Activated CD4-positive, alpha-beta T cell treated with anti-CD3 and anti-CD28 coated beads for 48 hours (primary cell): Measurements from ENCODE around the gene DMRTB1.
"Not testable (repeated sequence)": the region's sequence is repeated elsewhere in the genome, so short reads cannot be mapped to it uniquely, and the experiment has no call there.

ENCODE experiments used
- DNase-seq: peaks from one replicate; pipeline ENCODE4 v3.0.0-alpha.2; 2020

The DMRTB1 gene

DNA sequence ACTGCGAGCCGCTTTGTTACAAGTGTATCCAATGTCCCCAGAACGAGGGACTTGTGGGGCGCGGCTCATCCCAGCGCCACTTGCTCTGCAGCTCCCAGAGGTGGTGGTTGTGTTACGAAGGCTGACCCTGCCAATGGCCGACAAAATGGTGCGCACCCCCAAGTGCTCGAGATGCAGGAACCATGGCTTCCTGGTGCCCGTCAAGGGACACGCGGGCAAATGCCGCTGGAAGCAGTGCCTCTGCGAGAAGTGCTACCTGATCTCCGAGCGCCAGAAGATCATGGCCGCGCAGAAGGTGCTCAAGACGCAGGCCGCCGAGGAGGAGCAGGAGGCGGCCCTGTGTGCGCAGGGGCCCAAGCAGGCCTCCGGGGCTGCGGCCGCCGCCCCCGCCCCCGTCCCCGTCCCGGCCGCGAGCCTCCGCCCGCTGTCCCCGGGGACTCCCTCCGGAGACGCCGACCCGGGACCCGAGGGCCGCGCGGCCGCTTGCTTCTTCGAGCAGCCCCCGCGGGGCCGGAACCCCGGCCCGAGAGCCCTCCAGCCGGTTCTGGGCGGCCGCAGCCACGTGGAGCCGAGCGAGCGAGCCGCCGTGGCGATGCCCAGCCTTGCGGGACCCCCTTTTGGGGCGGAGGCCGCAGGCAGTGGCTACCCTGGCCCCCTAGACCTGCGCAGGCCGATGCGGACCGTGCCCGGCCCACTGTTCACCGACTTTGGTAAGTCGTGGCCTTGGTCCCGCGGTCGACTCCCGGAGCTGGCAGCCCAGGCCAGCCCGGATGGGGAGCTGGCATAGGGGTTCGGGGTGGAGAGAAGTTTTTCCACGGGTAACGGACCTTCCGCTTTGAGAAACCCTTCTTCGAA is at the start of gene DMRTB1:
TSS of gene DMRTB1 (plus strand) at position 79 of the 855 bp plus-strand sequence. CDS start at position 134, 55 bp downstream.
- no peak for DNase-seq

DNA sequence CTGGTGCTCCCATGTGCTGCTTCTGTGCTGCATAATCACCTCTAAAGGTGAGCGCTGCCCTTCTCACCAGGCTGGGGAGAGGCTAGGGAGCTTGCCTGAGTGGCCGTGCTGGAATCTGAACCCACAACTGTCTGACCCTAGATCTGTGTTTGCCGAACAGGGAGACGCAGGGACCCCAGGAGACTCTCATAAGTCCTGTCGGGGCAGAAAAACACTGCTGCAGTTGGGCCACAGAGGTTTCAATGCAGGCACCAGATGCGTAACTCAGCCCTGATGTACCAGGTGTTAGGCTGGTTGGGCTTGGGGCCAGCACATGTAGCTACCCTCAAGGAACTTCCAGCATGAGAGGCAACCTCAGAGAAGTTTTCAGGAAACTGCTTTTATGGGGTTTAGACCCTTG is 49.5 kb upstream of the DMRTB1 start:
- DNase-seq: no peak

DNA sequence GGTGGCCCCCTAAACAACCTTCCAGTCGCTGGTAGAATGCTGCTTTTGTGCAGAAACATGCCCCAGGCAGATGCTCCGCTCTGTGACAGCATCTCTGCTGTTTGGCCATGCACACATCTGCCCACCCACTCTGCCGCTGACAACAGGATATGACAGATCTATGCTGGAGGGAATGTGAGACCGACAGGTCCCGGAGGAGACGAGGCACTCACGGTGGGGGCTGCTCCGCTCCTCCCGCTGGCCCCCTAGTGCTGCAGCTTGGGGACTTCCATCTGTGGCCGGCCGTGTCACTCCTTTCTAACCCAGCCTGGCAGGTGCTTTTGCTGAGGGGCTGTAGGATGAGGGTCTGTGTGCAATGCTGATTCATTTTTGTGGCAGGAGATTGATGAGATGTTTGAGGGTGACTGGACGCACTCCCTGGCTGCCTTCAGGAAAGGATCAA is 49.1 kb upstream of the DMRTB1 start:
- peak; percentile 19 for DNase-seq

DNA sequence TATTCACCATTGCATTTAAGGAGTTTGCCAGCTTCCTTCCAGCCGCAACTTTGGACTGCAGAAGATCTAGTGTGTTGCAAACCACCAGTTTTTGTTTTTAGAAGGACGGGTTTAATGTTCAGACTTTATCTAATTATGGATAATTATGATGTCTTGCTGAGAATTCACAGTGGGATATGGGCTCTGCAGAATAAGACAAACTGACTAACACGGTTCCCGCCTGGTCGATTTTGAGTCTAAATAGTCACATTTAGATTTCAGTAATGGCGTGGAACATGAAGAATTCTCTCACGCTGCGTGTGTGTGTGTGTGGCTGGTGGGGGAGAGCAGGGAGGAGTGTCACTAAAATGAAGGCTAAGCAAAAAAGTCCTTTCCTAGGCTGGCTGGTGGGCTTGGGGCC is 48.5 kb upstream of the DMRTB1 start:
- DNase-seq: no peak

DNA sequence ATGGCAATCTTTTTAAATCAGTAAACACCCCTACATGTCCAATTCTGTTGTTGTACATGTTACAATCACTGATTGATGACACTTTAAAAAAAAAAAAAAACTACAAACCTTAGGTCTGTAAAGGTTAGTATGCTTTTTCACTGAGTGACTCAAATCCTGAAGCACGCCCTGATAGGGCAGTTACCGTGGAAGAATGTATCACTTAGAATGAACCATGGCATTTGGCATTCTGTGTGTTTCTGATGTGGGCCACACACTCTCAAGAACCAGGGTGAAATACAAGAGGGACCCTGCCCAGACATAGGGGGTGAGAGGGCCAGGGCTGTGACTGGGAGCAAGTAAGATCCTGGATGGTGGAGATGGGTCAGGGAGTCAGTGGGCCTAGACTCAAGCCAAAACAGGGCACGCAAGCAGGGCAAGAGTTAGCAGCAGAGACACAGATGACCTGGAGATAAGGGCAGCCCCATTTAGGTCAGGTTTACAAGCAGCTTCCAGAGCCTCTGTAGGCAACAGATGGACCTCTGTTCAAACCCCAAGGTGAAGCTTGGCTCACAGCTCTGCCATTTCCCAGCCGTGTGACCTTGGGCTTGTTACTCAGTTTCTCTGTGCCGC is 47.6 kb upstream of the DMRTB1 start:
- peak; percentile 31 for DNase-seq

DNA sequence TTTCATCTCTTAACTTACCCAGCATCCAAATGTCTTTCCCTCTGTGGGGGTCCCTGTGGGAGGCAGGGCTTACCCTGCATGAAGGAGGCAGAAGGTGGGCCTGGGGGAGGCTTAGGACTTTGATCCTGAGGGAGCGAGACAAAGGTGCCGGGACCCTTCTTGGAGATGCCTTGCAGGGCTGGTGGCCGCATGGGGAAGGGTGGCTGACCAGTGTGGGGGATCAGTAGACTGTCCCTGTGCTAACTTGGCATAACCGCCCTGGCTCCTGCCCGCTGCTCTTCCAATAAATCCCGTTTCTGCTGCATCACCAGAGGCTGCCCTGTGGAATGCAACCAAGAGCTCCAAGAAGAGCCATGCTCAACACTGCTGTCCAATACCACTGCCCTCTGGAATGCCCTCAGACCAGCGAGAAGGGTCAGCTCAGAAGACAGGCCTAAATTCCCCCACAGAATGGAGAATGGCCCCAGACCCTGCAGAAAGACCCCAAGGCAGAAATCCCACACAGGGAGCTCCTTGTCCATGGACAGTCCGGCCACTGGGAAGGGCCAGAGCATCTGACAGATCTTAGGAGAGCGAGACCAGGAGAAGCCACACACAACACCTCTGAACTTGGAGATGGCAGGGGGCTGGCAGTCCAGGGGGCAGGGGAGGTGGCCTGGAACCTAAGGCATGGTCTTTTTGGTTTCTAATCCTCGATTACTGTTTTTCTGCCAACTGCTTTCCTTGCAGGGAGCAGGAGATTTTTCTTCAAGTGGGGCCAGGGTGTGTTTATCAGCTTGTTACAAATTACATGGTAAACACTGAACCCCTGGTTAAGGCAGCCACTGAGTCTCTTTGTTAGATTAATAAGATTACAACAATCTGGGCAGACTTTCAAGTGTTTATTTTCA is 46.7 kb upstream of the DMRTB1 start:
- no peak for DNase-seq

DNA sequence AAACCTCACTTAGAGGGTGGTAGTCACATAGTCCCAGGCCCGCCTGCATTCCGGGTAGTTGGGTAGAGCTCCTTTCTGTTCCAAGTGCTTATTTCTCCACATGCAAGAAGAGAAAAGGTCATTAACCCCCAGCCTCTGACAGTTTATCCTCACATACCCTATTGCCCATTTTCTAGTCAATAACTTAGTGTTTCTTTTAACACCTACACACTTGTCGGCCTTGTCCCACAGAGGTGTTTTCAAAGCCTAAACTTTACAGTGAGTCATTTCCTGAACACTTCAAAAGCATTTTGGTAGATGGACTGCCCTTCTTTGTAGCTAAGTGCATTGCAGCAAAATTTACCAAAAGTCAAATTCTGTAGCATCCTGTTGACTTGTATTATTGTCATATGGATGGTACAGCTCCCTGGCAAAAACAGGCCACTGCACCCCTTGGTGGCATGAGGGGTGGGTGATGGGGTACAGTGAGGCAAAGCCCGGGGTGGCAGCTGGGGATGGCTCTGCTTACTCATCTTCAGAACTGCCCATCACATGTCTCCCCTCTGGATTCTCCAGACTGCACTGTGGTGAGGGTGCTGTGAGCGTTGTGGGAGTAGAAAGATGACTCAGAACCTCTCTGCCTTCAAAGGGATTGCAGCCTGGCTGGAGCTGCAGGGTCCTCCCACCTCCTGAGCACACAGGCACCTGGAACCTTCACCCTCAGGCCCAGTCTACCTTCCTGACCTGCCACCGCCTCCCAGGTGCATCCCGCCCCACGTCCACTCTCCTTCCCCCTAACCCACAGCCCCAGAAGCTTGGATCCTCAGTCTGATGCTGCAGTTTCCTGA is 45.8 kb upstream of the DMRTB1 start:
- peak; percentile 73 for DNase-seq

DNA sequence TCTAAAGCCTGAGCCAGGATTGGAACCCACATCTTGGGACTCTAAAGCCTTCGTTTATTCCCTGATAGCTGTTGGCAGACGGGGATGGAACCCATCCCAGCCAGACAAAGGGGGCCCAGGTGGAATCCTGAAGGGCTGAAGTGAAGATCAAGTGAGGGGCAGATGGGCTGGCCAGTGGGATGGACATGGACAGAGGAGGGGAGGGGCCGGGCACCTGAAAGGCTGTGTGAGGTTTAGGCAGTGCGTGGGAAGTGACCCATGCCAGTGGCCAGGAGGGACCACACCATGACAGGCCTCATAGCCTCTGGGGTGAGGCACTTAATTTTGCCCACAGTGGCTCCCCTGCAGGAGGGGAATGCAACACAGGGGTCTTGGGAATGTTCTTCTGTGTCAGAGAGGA is 44.6 kb upstream of the DMRTB1 start:
- DNase-seq: no peak

DNA sequence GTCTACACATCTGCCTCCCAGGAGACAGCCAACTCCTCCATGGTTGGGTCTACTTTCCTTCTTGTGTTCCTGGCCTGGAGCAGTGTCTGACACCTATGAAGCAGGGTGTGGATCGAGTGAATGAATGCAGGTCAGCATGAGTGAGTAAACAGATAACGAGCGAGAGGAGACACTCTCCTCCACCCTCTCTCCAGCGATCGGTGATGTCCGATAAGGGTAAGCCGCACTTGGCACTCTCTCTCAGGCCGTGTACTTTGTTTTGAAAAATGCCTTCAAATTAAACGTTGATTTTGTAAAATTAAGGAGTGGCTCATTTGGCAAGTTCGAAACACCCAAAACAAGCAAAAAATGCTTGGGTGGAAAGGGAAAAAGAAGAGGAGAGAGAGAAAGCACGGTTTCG is 43.8 kb upstream of the DMRTB1 start:
- DNase-seq: no peak

DNA sequence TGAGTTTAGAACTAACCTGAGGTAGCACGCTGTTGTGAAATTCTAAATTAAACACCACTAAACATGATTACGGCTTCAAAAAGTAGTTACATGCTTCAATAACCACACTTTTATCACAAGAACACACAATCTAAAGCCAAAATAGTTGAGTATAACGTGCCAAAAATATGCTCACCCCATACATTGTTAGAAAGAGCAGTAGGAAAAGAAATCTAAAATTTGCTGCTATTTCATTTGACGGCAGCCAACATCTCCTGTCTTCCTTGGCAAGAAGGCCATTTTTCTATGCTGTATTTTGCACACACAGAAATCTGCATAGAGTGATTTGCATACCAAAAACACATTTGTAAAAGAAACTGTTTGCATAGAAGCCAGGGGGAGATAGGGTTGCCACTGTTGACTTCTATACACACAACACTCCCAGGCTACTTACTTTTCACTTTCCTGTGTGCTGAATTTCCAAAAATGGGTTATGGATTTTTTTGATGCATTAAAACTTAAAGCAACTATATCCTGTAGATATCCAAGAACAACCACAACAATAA is 42.9 kb upstream of the DMRTB1 start:
- DNase-seq: no peak

DNA sequence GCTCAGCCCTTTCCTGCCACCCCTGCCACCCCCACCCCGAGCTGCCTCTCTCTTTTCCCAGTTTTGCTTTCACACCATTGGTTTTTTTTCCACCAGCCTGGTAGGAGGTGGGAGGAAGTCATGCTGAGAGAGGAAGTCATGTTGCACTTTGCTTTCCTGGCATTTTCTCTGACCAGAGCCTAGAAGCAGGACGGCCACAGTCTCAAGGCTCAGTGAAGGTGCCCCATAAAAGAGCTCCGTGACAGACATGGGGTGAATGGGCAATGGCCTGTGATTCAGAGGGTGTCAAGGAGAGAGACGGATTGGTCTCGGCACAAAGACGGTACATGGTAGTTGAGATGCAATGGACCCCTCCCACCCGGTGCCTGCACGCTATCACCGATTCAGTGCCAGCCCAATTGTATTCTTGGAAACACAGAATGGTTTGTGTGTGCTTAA is 42.1 kb upstream of the DMRTB1 start:
- no peak for DNase-seq

DNA sequence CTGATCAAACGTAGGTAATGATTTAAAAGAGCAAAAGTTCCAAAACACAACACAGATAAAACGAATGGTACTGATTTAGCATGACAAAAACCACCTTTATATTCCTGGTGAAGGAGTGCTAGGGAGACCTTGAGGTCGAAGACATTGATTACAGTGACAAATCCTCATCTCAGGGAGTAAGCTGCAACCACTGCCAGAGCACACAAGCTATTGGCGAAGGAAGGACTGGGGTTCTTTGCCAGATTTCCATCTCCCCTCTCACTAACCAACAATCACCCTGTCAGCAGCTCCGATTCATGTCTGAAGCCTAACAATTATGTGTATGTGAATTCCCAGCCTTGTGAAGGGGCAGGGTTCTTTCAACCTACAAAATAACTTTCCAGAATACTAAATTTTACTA is 40.2 kb upstream of the DMRTB1 start:
- no peak for DNase-seq

DNA sequence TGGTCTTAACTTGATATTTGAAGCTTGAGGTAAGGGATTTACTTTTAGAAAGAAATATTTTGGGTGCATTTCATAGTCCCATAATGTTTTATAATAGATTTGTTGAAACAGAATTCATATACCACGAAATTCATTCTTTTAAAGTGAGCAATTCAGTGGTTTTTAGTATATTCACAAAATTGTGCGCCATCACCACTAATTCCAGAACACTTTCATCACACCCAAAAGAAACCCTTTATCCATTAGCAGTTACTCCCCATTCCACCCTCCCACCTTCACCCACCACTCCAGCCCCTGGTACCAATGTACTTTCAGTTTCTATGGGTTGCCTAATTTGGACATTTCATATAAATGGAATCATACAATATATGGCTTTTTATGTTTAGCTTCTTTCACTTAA is 38.9 kb upstream of the DMRTB1 start:
- DNase-seq: no peak

DNA sequence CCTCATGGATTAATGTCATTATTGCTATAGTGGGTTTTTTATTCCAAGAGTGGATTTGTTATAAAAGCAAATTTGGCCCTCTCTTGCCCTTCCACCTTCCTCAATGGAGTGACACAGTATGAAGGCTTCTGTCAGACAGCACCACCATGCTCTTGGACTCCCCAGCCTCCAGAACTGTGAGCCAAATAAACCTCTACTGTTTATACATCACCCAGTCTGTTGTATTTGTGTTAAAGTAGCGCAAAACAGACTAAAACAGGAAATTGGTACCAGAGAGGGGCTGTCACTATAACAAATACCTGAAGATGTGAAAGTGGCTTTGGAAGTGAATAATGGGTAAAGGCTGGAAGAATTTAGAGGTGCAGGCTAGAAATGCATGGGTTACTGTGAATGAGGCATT is 38.0 kb upstream of the DMRTB1 start:
- DNase-seq: no peak

DNA sequence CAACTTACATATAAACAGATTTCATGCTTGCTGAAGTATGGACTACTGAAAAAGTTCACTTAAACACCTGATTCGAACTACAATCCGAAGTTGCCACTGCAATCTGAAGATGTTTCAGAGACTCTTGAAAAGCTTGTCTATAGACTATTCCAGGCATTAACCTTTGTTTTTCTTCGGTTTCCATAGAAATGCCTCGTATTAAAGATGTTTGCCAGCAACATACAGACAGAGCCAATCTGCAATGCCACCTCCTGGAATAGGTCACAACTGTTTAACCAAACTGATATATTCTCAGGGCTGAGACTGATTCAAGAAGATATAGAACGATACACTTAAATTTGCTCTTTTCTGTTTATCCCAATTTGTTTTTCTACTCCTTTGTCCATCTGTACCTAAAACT is 28.9 kb upstream of the DMRTB1 start:
- DNase-seq: no peak

DNA sequence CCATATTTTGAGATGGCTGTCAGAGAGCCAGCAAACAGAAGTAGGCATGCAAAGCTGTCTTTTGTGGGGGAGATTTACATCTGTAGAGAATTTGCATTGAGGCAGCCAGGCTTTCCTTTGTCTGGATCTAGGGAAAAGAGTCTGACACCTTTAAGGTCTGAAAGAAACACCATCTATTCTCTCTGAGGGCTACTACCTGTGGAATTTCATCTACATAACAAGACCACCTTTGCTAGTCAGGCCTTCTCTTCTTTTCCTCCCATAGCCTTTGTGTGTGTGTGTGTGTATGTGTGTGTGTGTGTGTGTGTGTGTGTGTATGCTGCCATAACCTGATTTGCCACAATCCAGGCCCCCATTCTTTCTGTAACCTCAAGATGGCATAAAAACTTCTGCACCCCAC is 28.4 kb upstream of the DMRTB1 start:
- no peak for DNase-seq

DNA sequence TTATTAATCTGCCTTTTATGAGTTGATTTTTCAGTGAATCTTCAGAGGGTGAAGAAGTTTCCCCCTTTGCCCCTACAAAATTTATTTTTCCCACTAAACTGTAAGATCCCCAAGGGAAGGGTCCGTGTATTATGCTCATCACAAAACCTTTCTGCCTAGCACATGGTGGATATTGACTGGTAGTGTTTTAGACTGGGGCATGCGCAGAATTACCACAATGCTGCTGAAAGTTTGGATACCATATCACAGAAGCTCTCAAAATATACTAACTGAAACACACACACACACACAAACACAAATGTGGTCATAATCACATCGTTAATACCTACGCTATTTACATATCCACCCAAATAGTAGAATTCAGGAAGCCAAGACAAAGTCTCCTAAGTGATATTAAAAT is 28.0 kb upstream of the DMRTB1 start:
- DNase-seq: no peak

DNA sequence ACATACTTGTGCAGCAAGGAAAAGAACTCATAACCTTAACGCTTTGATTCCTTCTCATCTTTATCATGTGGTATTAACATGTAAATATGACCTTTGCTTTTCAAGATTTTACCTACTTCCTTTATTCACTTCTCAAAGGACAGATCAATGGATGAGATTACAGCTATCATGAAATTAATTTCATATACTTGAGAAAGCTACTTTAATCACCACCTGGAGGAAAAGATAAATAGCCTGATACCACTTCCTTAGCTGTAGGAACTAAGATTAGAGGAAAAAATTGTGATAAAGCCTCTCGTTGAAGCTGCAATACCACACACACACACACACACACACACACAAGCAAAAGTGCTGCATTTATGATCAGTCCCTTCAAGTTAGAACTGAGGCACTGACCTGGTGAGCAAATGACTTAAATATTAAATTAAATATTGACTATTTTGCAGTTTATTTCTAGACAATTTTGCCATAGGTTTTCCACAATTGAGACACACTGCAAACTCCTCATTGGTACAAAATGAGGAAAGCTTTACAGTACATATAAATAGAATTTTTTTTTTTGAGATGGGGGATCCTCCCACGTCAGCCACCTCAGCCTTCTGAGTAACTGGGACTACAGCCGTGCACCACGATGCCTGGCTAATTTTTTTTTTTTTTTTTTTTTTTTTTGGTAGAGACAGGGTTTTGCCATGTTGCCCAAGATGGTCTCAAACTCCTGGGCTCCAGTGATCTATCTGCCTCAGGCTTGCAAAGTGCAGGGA is 27.2 kb upstream of the DMRTB1 start:
- DNase-seq: no peak

DNA sequence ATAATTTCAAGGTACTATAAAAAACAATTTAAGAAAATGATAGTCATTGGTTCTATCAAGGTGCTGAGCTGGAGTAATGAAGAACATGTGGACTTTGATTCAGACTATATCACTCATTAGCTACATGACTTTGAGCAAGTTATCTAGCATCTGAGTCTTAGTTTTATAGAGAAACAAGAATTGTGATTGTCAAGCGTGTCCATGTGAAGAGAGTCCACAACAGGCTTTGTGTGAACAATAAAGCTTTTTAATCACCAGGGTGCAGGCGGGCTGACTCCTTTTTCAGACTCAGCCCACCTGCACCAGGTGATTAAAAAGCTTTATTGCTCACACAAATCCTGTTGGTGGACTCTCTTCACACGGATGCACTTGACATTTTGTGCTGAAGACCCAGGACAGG is 26.6 kb upstream of the DMRTB1 start:
- DNase-seq: no peak

DNA sequence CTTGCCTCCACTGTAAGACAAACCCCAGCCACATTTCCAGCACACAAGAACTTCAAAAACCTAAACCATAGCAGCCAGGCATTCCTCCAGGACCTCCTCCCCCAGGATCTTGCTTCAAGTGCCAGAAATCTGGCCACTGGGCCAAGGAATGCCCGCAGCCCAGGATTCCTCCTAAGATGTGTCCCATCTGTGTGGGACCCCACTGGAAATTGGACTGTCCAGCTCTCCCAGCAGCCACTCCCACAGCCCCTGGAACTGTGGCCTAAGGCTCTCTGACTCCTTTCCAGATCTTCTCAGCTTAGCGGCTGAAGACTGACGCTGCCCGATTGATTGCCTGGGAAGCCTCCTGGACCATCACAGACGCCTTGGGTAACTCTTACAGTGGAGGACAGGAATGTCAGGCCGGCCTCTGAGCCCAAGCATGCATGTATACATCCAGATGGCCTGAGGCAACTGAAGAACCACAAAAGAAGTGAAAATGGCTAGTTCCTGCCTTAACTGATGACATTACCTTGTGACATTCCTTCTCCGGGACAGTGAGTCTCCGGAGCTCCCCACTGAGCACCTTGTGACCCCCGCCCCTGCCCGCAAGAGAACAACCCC is 24.7 kb upstream of the DMRTB1 start:
- not testable (repeated sequence) for DNase-seq

DNA sequence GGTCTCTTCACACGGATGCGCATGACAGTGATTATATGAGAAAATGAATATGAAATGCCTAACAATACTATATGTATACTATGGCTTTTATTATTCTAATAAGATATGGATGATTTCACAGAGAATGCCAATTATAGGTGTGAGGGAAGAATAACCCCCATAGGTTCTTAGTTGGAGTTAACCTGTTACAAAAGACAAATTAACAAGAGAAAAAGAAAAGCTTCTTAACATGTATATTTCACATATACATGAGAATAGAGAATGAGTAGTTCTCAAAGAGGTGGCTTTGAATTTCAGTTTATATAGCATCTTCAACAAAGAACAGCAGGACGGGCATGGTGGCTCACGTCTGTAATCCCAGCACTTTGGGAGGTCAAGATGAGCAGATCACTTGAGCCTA is 24.0 kb upstream of the DMRTB1 start:
- no peak for DNase-seq
